GM23338 (cell line): Measurements from ENCODE around the gene CIB4. TPM values are rescaled to one million over a fixed set of nuclear protein-coding genes. Genes with fewer than 3 reads are reported as not detected.

ENCODE experiments used
- ATAC-seq: fragments of 200-7000 bp; cut with Tn5 transposase; 3 replicates; pipeline ENCODE4 v1.9.1; 2020
- DNase-seq: peaks from one replicate; pipeline ENCODE4 v3.0.0-alpha.2; 2015; ENCODE audit warnings: low spot score
- H2AFZ ChIP-seq: fragments of 200-600 bp; sonication (generic); 2 replicates; pipeline ENCODE4 v1.8.0; 2016; ENCODE audit warnings: antibody characterized with exemption, mild to moderate bottlenecking, moderate library complexity
- H3F3A ChIP-seq: fragments of 200-600 bp; sonication (generic); replicated peaks from 2 replicates; pipeline ENCODE4 v1.8.0; 2017; ENCODE audit warnings: antibody characterized with exemption, mixed run types, low read depth
- H3K27ac ChIP-seq: fragments of 200-600 bp; sonication (generic); 2 replicates; pipeline ENCODE4 v1.6.1; 2016; ENCODE audit warnings: low read depth
- H3K27me3 ChIP-seq: fragments of 200-600 bp; sonication (generic); 2 replicates; pipeline ENCODE4 v1.8.0; 2016; ENCODE audit warnings: mild to moderate bottlenecking, mixed run types, moderate library complexity; ENCODE audit not compliant: insufficient read depth
- H3K36me3 ChIP-seq: fragments of 200-600 bp; sonication (generic); 2 replicates; pipeline ENCODE4 v1.8.0; 2016; ENCODE audit warnings: mild to moderate bottlenecking; ENCODE audit not compliant: insufficient read depth
- H3K4me1 ChIP-seq: fragments of 200-600 bp; sonication (generic); 2 replicates; pipeline ENCODE4 v1.8.0; 2016; ENCODE audit warnings: mild to moderate bottlenecking, moderate library complexity; ENCODE audit not compliant: insufficient read depth
- H3K4me2 ChIP-seq: fragments of 200-600 bp; sonication (generic); 2 replicates; pipeline ENCODE4 v1.7.1; 2017; ENCODE audit warnings: mixed run types
- H3K4me3 ChIP-seq: fragments of 200-600 bp; sonication (generic); 2 replicates; pipeline ENCODE4 v1.6.1; 2016; ENCODE audit warnings: mixed run types
- H3K79me2 ChIP-seq: fragments of 200-600 bp; sonication (generic); replicated peaks from 2 replicates; pipeline ENCODE4 v1.8.0; 2017; ENCODE audit warnings: mild to moderate bottlenecking; ENCODE audit not compliant: insufficient read depth
- H3K9me2 ChIP-seq: fragments of 200-600 bp; sonication (generic); 2 replicates; pipeline ENCODE4 v1.8.0; 2017; ENCODE audit not compliant: insufficient read depth
- H4K20me1 ChIP-seq: fragments of 200-600 bp; sonication (generic); replicated peaks from 2 replicates; pipeline ENCODE4 v1.8.0; 2017; ENCODE audit warnings: mild to moderate bottlenecking; ENCODE audit not compliant: insufficient read depth
- H3K27ac Mint-ChIP-seq: 2 replicates; pipeline ENCODE4 v1.8.0; 2020; ENCODE audit warnings: inconsistent platforms, mild to moderate bottlenecking, moderate library complexity, mixed read lengths
- H3K27me3 Mint-ChIP-seq: 3 replicates; pipeline ENCODE4 v1.8.0; 2022; ENCODE audit warnings: low read depth, mild to moderate bottlenecking, moderate library complexity, mixed read lengths, inconsistent platforms; ENCODE audit not compliant: insufficient read depth, poor library complexity
- H3K36me3 Mint-ChIP-seq: 3 replicates; pipeline ENCODE4 v1.8.0; 2021; ENCODE audit warnings: low read depth, mild to moderate bottlenecking, inconsistent platforms, moderate library complexity, mixed read lengths
- H3K4me1 Mint-ChIP-seq: 3 replicates; pipeline ENCODE4 v1.8.0; 2020; ENCODE audit warnings: mild to moderate bottlenecking, inconsistent platforms, mixed read lengths
- H3K4me3 Mint-ChIP-seq: 3 replicates; pipeline ENCODE4 v1.8.0; 2021; ENCODE audit warnings: moderate library complexity, mild to moderate bottlenecking, inconsistent platforms, mixed read lengths
- H3K9me3 Mint-ChIP-seq: 3 replicates; pipeline ENCODE4 v1.8.0; 2020; ENCODE audit warnings: moderate library complexity, mild to moderate bottlenecking, inconsistent platforms, mixed read lengths
- CREB1 ChIP-seq: fragments of 250-450 bp; sonication (Bioruptor Pico); IDR thresholded peaks from 2 replicates; pipeline ENCODE4 v1.5.0; 2020; ENCODE audit warnings: low read depth, mild to moderate bottlenecking, moderate library complexity
- CTCF ChIP-seq, 2 experiments: fragments of 200-600 bp in 1 of 2; sonication (generic) in 1 of 2; conservative IDR thresholded peaks; 2 replicates each; pipeline versions ENCODE4 v1.5.1 to v1.6.1; 2016 to 2017; ENCODE audit warnings: antibody characterized with exemption in 2 of 2, low read depth in 2 of 2, mild to moderate bottlenecking in 2 of 2, moderate library complexity in 1 of 2
- ETS1 ChIP-seq: IDR thresholded peaks from 2 replicates; pipeline ENCODE4 v1.6.1; 2016; ENCODE audit warnings: antibody characterized with exemption
- EZH2 ChIP-seq: fragments of 200-600 bp; sonication (generic); IDR thresholded peaks from one replicate; pipeline ENCODE4 v1.8.0; 2017; ENCODE audit warnings: antibody characterized with exemption, mild to moderate bottlenecking, low read depth; ENCODE audit not compliant: unreplicated experiment
- EZH2phosphoT487 ChIP-seq: fragments of 200-600 bp; sonication (generic); IDR thresholded peaks from one replicate; pipeline ENCODE4 v1.8.1; 2018; ENCODE audit warnings: antibody characterized with exemption; ENCODE audit not compliant: unreplicated experiment
- JUNB ChIP-seq: IDR thresholded peaks from one replicate; pipeline ENCODE4 v1.6.1; 2016; ENCODE audit warnings: antibody characterized with exemption; ENCODE audit not compliant: unreplicated experiment
- NANOG ChIP-seq: IDR thresholded peaks from 2 replicates; pipeline ENCODE4 v1.6.1; 2016; ENCODE audit warnings: antibody characterized with exemption, borderline replicate concordance
- STAT1 ChIP-seq: IDR thresholded peaks from one replicate; pipeline ENCODE4 v1.6.1; 2016; ENCODE audit warnings: antibody characterized with exemption; ENCODE audit not compliant: unreplicated experiment
- ZNF114 ChIP-seq: fragments of 250-450 bp; sonication (Bioruptor Pico); IDR thresholded peaks from 2 replicates; pipeline ENCODE4 v1.5.0; 2020; ENCODE audit warnings: mild to moderate bottlenecking, moderate library complexity
- ZNF331 ChIP-seq: fragments of 250-450 bp; sonication (Bioruptor Pico); IDR thresholded peaks from 2 replicates; pipeline ENCODE4 v1.5.0; 2020; ENCODE audit warnings: low read depth, mild to moderate bottlenecking, moderate library complexity
- polyA plus RNA-seq: library from polyadenylated mRNA; unstranded; fragments of >200 nt; fragmentation: Nextera tagmentation; extraction: Ambion mirVana; gene quantifications from 2 replicates; pipeline ENCODE4 v1.2.1, GENCODE V29; 2016
- total RNA-seq: library from RNA; depleted of rRNA; stranded (reverse); fragments of >200 nt; shearing (Covaris generic); gene quantifications from 2 replicates; pipeline ENCODE4 v1.2.3, GENCODE V29; 2014

CIB4 gene
- total and polyA plus RNA-seq, 2 experiments from 2014 or later, result not detected

GRCh38 chr2:26660363-26660962 is 19.3 kb upstream of the CIB4 start:
- Histone ChIP-seq H3K27me3 (no peaks in the 10 kb centered on the region), H3K4me1 (no peaks in the 10 kb centered on the region), H3F3A (no peaks in the 10 kb centered on the region), H2AFZ (no peak overlapping the region), H4K20me1 (no peaks in the 10 kb centered on the region), H3K4me2 (no peak overlapping the region), H3K79me2 (no peaks in the 10 kb centered on the region), H3K9me2 (no peaks in the 10 kb centered on the region), H3K36me3 (peaks cover 4% of the 10 kb centered on the region; the same call in 1 of the 2 replicates), H3K4me3 (no peak overlapping the region), H3K27ac (no peak overlapping the region)
- no peaks in the 10 kb centered on the region for H3K27me3 Mint-ChIP-seq
- TF ChIP-seq NANOG (no peak), ETS1 (no peak), JUNB (no peak), CTCF (conservative IDR thresholded peaks at IDR 0.05; ENCODE audit: low read depth in 2 of 2) (no peak)
- no peaks in the 10 kb centered on the region; the same call in 2 of the 3 replicates for H3K36me3 Mint-ChIP-seq
- H3K27ac Mint-ChIP-seq, result no peak overlapping the region
- no peak for DNase-seq
- H3K9me3 Mint-ChIP-seq, result peaks cover 29% of the 10 kb centered on the region
- H3K4me3 Mint-ChIP-seq, result no peak overlapping the region
- no peak for ATAC-seq
- peaks cover 3% of the 10 kb centered on the region; the same call in 1 of the 3 replicates for H3K4me1 Mint-ChIP-seq

- no peak overlapping the region for H3K4me3 Mint-ChIP-seq
- H3K27me3 Mint-ChIP-seq, result no peaks in the 10 kb centered on the region
- no peaks in the 10 kb centered on the region; the same call in 2 of the 3 replicates for H3K36me3 Mint-ChIP-seq
- H3K36me3 ChIP-seq, result peaks cover 4% of the 10 kb centered on the region; the same call in 1 of the 2 replicates
- no peak for ATAC-seq
- TF ChIP-seq EZH2phosphoT487, result no peak
- TF ChIP-seq NANOG, result no peak
- no peak for TF ChIP-seq STAT1
- TF ChIP-seq CREB1 (CRISPR knock-in tag), result no peak
- no peak for TF ChIP-seq ETS1
- no peak for TF ChIP-seq JUNB
- TF ChIP-seq ZNF114, result no peak
- no peak for TF ChIP-seq ZNF331 (CRISPR knock-in tag)
- no peak for TF ChIP-seq EZH2
- no peaks in the 10 kb centered on the region for H4K20me1 ChIP-seq
- no peaks in the 10 kb centered on the region for H3K79me2 ChIP-seq
- no peak overlapping the region for H2AFZ ChIP-seq
- no peak overlapping the region for H3K27ac Mint-ChIP-seq
- peaks cover 5% of the 10 kb centered on the region for H3K4me1 ChIP-seq
- H3K9me2 ChIP-seq, result no peaks in the 10 kb centered on the region
- H3F3A ChIP-seq, result no peaks in the 10 kb centered on the region
- H3K9me3 Mint-ChIP-seq, result peaks cover 28% of the 10 kb centered on the region
- no peaks in the 10 kb centered on the region for H3K27me3 ChIP-seq
- no peak overlapping the region for H3K27ac ChIP-seq
- H3K4me1 Mint-ChIP-seq, result peaks cover 16% of the 10 kb centered on the region
- no peak overlapping the region for H3K4me3 ChIP-seq
- H3K4me2 ChIP-seq, result no peak overlapping the region
- no peak for DNase-seq
Measured at GRCh38 chr2:26658691-26659346, 17.7 kb upstream of the CIB4 start.
